HG03025 (cell line): ENCODE data around the gene KRTAP10-11.

Experiments
- ATAC-seq: cut with Tn5 transposase; IDR thresholded peaks from one replicate; pipeline ENCODE4 v1.9.1; 2021; ENCODE audit warnings: mild to moderate bottlenecking, moderate library complexity; ENCODE audit not compliant: unreplicated experiment, low FRiP score

The KRTAP10-11 gene

GRCh38 chr21:44691686-44692085 is 45.5 kb downstream of the KRTAP10-11 start:
- no peak for ATAC-seq

DNA sequence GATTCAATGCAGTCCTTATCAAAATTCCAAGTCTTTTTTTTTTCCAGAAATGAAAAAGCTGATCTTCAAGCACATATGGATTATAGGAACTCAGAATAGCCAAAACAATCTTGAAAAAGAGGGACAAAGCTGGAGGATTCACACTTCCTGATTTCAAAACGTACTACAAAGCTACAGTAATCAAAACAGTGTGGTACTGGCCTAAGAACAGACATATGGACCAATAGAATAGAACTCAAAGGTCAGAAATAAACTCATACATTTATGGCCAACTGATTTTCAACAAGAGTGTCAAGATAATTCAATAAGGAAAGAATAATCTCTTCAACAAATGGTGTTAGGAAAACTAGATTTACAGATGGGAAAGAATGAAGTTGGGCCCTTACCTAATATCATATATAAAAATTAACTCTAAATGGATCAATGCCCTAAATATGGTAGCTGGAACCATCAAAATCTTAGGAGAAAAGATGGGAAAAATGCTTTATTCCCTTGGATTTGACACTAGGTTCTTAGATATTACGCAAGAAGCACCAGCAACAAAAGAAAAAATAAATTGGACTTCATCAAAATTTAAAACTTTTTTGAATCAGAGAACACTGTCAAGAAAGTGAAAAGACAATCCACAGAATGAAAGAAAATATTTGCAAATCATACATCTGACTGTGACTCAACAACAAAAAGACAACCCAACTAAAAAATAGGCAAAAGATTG is 46.7 kb downstream of the KRTAP10-11 start:
- ATAC-seq, result no peak

DNA sequence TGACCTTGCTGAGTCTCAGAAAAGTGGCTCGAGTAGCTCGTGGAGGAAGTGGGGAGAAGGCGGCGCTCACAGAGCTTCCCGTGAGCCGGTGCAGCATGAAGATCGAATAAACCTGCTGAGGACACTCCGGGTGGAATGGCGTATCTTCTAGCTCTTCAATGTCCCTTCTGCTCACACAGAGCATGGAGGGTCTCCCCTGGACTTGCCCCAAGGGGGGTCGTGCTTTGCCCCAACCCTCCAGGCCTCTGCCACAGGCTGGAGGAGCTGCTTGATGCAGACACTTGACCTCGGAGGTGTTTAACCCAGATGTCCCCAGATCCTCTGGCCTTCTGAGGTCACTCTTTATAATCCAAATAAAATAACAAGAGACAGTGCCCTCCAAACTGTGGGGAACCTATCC is 48.6 kb downstream of the KRTAP10-11 start:
- no peak for ATAC-seq

DNA sequence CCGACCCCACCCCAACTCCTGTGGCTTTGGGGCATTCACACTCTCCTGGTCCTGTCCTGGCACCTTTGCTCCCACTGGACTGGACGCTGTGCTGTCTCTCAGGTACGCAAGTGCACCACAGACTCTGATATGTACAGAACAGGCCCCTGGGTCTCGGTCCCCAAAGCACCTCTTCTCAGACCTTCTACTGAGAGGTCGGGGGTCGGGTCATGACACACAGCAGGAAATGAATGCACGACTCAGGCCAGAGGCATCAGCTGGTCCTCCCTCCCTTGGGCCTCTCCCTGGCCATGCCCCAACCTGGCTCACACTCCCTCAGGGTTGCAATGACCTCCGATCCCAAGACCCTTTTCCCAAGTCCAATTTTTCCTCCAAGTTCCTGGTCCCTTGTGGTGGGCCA is 49.0 kb downstream of the KRTAP10-11 start:
- no peak for ATAC-seq

- ATAC-seq, result no peak
Measured at GRCh38 chr21:44695641-44696040, 49.4 kb downstream of the KRTAP10-11 start.

- no peak for ATAC-seq
Measured at GRCh38 chr21:44696572-44696971, 50.4 kb downstream of the KRTAP10-11 start.
